HCT116 (cell line): ENCODE data around the gene PAX7. TPM values are rescaled to one million over a fixed set of nuclear protein-coding genes. Genes with fewer than 3 reads are reported as not detected.
"Not testable (repeated sequence)": the region's sequence is repeated elsewhere in the genome, so short reads cannot be mapped to it uniquely, and the experiment has no call there.

Experiments used
- ATAC-seq: fragments of 200-7000 bp; cut with Tn5 transposase; 2 replicates; pipeline ENCODE4 v1.9.1; 2020; ENCODE audit warnings: mild to moderate bottlenecking, moderate library complexity
- BruUV-seq: library from RNA; stranded (reverse); fragments of 400-500 nt; replicated peaks from 2 replicates; lab custom pipeline; 2021; lab: Mats Ljungman, UMichigan
- CTCF ChIA-PET: fragments of 300-600 bp; sonication (Branson Sonifier 250); formaldehyde crosslinking; loops from one replicate; lab custom pipeline; 2021; ENCODE audit warnings: antibody characterized with exemption; lab: Charles Lee
- POLR2A ChIA-PET: fragments of 300-600, 350-600 bp; sonication (Branson Sonifier 250); formaldehyde crosslinking; loops from one replicate; lab custom pipeline; 2021; ENCODE audit warnings: antibody characterized with exemption; lab: Charles Lee
- RAD21 ChIA-PET, 2 experiments: fragments of 300-600 bp; sonication (Branson Sonifier 250); formaldehyde crosslinking; loops; one replicate each; lab custom pipeline; 2023; ENCODE audit warnings: low total read pairs in 2 of 2; ENCODE audit not compliant: uncharacterized antibody in 2 of 2, unreplicated experiment in 2 of 2, low non-redundant PET in 1 of 2; lab: Charles Lee
- DNase-seq: peaks from one replicate; pipeline ENCODE4 v3.0.0-alpha.2; 2010; ENCODE audit warnings: low read depth, low spot score
- H2AFZ ChIP-seq: fragments of 200-600 bp; shearing (Covaris generic), sonication (generic); 2 replicates; pipeline ENCODE4 v1.6.1; 2017; ENCODE audit warnings: low read depth, mixed run types, mixed read lengths, antibody characterized with exemption, low read length; ENCODE audit not compliant: poor library complexity, severe bottlenecking
- H3K27ac ChIP-seq: 2 replicates; pipeline ENCODE4 v1.5.1; 2012; ENCODE audit warnings: low read depth, low read length
- H3K27me3 ChIP-seq: fragments of 200-600 bp; sonication (generic); 2 replicates; pipeline ENCODE4 v1.6.1; 2016; ENCODE audit warnings: mixed run types, low read length, mixed read lengths; ENCODE audit not compliant: insufficient read depth
- H3K36me3 ChIP-seq, 2 experiments: fragments of 200-500 bp in 1 of 2; fragments of 200-600 bp in 1 of 2; sonication (Bioruptor generic) in 1 of 2; sonication (generic) in 1 of 2; 2 replicates each; pipeline versions ENCODE4 v1.5.1 to v1.6.1; 2014 to 2016; ENCODE audit warnings: low read length in 2 of 2, inconsistent platforms in 1 of 2, mixed read lengths in 1 of 2, mixed run types in 1 of 2; ENCODE audit not compliant: insufficient read depth in 2 of 2, control insufficient read depth in 1 of 2
- H3K4me1 ChIP-seq, 2 experiments: fragments of 200-600 bp in 1 of 2; sonication (generic) in 1 of 2; 2 replicates each; pipeline versions ENCODE4 v1.5.1 to v1.6.1; 2012 to 2017; ENCODE audit warnings: low read length in 2 of 2, inconsistent platforms in 1 of 2, mild to moderate bottlenecking in 1 of 2, mixed read lengths in 1 of 2, mixed run types in 1 of 2, moderate library complexity in 1 of 2; ENCODE audit not compliant: insufficient read depth in 2 of 2, control insufficient read depth in 1 of 2
- H3K4me2 ChIP-seq: fragments of 200-600 bp; sonication (generic); 2 replicates; pipeline ENCODE4 v1.6.1; 2017; ENCODE audit warnings: mixed run types, low read length, mixed read lengths
- H3K4me3 ChIP-seq, 2 experiments: fragments of 200-600 bp in 1 of 2; sonication (generic) in 1 of 2; replicated peaks in 1 of 2; 2 replicates each; pipeline ENCODE4 v1.5.1; 2011 to 2016; ENCODE audit warnings: low read length in 2 of 2, control low read depth in 1 of 2, low read depth in 1 of 2, mild to moderate bottlenecking in 1 of 2, mixed read lengths in 1 of 2, mixed run types in 1 of 2
- H3K79me2 ChIP-seq: fragments of 200-600 bp; sonication (generic); 2 replicates; pipeline ENCODE4 v1.6.1; 2017; ENCODE audit warnings: mild to moderate bottlenecking, mixed run types, low read length, moderate library complexity, mixed read lengths; ENCODE audit not compliant: insufficient read depth
- H3K9ac ChIP-seq: fragments of 200-600 bp; sonication (generic); 2 replicates; pipeline ENCODE4 v1.6.1; 2016; ENCODE audit warnings: low read length, mixed read lengths
- H3K9me2 ChIP-seq: fragments of 200-600 bp; sonication (generic), shearing (Covaris generic); 2 replicates; pipeline ENCODE4 v1.6.1; 2017; ENCODE audit warnings: mixed run types, mild to moderate bottlenecking, moderate library complexity; ENCODE audit not compliant: insufficient read depth
- H3K9me3 ChIP-seq, 2 experiments: fragments of 200-500 bp in 1 of 2; fragments of 200-600 bp in 1 of 2; sonication (Bioruptor generic) in 1 of 2; sonication (generic) in 1 of 2; 2 replicates each; pipeline ENCODE4 v1.6.1; 2014 to 2017; ENCODE audit warnings: low read length in 2 of 2, mixed read lengths in 2 of 2, inconsistent platforms in 1 of 2, low read depth in 1 of 2, mild to moderate bottlenecking in 1 of 2, mixed run types in 1 of 2, moderate library complexity in 1 of 2; ENCODE audit not compliant: control insufficient read depth in 1 of 2, insufficient read depth in 1 of 2
- H4K20me1 ChIP-seq: fragments of 200-600 bp; sonication (generic), shearing (Covaris generic); 2 replicates; pipeline ENCODE4 v1.6.1; 2017; ENCODE audit warnings: mixed run types, mild to moderate bottlenecking, moderate library complexity; ENCODE audit not compliant: insufficient read depth
- CEBPB ChIP-seq: IDR thresholded peaks from 2 replicates; pipeline ENCODE4 v1.6.1; 2012; ENCODE audit warnings: low read depth
- CTCF ChIP-seq, 3 experiments: fragments of 200-600 bp in 1 of 3; sonication (generic) in 1 of 3; IDR thresholded peaks in 2 of 3; conservative IDR thresholded peaks in 1 of 3; 2 replicates each; pipeline ENCODE4 v1.5.1; 2012 to 2017; ENCODE audit warnings: low read depth in 2 of 3, low read length in 2 of 3, antibody characterized with exemption in 1 of 3, borderline replicate concordance in 1 of 3, control low read depth in 1 of 3, mild to moderate bottlenecking in 1 of 3, mixed read lengths in 1 of 3, mixed run types in 1 of 3, moderate library complexity in 1 of 3; ENCODE audit not compliant: insufficient read depth in 1 of 3
- EZH2phosphoT487 ChIP-seq: fragments of 200-600 bp; IDR thresholded peaks from 2 replicates; pipeline ENCODE4 v1.6.1; 2018; ENCODE audit warnings: antibody characterized with exemption, borderline replicate concordance
- JUND ChIP-seq: IDR thresholded peaks from 2 replicates; pipeline ENCODE4 v1.6.1; 2012
- RAD21 ChIP-seq: IDR thresholded peaks from 2 replicates; pipeline ENCODE4 v1.6.1; 2012; ENCODE audit warnings: low read depth, mild to moderate bottlenecking
- SIN3A ChIP-seq: IDR thresholded peaks from 2 replicates; pipeline ENCODE4 v1.6.1; 2012; ENCODE audit warnings: low read depth
- TCF7L2 ChIP-seq: IDR thresholded peaks from 2 replicates; pipeline ENCODE4 v1.7.0; 2011; ENCODE audit warnings: borderline replicate concordance, inconsistent platforms; ENCODE audit not compliant: insufficient read depth, insufficient read length; ENCODE audit errors: extremely low read depth
- YY1 ChIP-seq: IDR thresholded peaks from 2 replicates; pipeline ENCODE4 v1.6.1; 2011; ENCODE audit warnings: low read length, low read depth, moderate library complexity, mild to moderate bottlenecking; ENCODE audit not compliant: insufficient replicate concordance; ENCODE audit errors: extremely low read depth
- ZBTB33 ChIP-seq: IDR thresholded peaks from 2 replicates; pipeline ENCODE4 v1.6.1; 2011; ENCODE audit warnings: mild to moderate bottlenecking, low read length, moderate library complexity; ENCODE audit not compliant: insufficient replicate concordance; ENCODE audit errors: extremely low read depth
- ZNF274 ChIP-seq: fragments of 200-500 bp; sonication (Bioruptor generic); IDR thresholded peaks from 2 replicates; pipeline ENCODE4 v1.6.1; 2014; ENCODE audit warnings: mild to moderate bottlenecking, low read depth, low read length, inconsistent platforms
- intact Hi-C: fragments of 100-400 bp; cut with micrococcal nuclease; formaldehyde crosslinking; loops from 2 replicates; pipeline ENCODE4 v1.10.0; 2022
- total RNA-seq: library from RNA; stranded (reverse); gene quantifications from one replicate; pipeline ENCODE4 v1.2.1, GENCODE V29; 2021; ENCODE audit not compliant: unreplicated experiment

The PAX7 gene
- total RNA-seq, 1 experiment from 2014 or later: not detected

- CTCF ChIA-PET: interaction anchor here (1.2 to 1.7 kb wide), 3 partner anchors 22 to 292 kb away, joined by 3 to 4 read pairs (median 3); no protein-coding TSS in a partner anchor
Observed at GRCh38 chr1:18583326-18583941, 47.2 kb upstream of the PAX7 start.

GRCh38 chr1:18586016-18586415 is 44.6 kb upstream of the PAX7 start:
- DNase-seq, H4K20me1 ChIP-seq, ATAC-seq, H3K27ac ChIP-seq, H3K79me2 ChIP-seq, H3K27me3 ChIP-seq, RAD21 ChIA-PET, POLR2A ChIA-PET, H3K9ac ChIP-seq, H3K4me2 ChIP-seq, H3K9me2 ChIP-seq, H3K4me3 ChIP-seq, H3K4me1 ChIP-seq, BruUV-seq, H3K36me3 ChIP-seq, H3K9me3 ChIP-seq, H2AFZ ChIP-seq, intact Hi-C loops: not testable (repeated sequence)
- CTCF ChIA-PET: interaction anchor here (1.3 kb wide), 1 partner anchor 10 kb away, joined by 4 read pairs; no protein-coding TSS in a partner anchor

More at GRCh38 chr1:18583326-18583941, 47.2 kb upstream of the PAX7 start:
- DNase-seq (no peak), ATAC-seq (no peak)
- Histone ChIP-seq H3K79me2 (no peaks in the 10 kb centered on the region), H3K4me2 (no peak overlapping the region), H3K9me2 (no peaks in the 10 kb centered on the region), H3K4me3 (no peak overlapping the region), H3K9me3 (no peaks in the 10 kb centered on the region), H4K20me1 (no peaks in the 10 kb centered on the region), H3K27ac (no peak overlapping the region), H3K36me3 (no peaks in the 10 kb centered on the region), H2AFZ (no peak overlapping the region), H3K27me3 (no peaks in the 10 kb centered on the region), H3K4me1 (peaks cover 0 to 6% of the 10 kb centered on the region in 2 experiments; a peak in 3 of 4 replicates), H3K9ac (no peak overlapping the region)
- RAD21 ChIA-PET: interaction anchor here in 1 of 2 experiments (0.7 kb wide), 1 partner anchor 757 kb away, joined by 4 read pairs; no protein-coding TSS in a partner anchor
- intact Hi-C loops: no loop called here
- TF ChIP-seq TCF7L2 (no peak), ZNF274 (no peak), ZBTB33 (no peak), SIN3A (no peak), JUND (no peak), CTCF (IDR thresholded peaks at IDR 0.05 in 2 of 3, conservative IDR thresholded peaks at IDR 0.05 in 1 of 3; ENCODE audit: borderline replicate concordance in 1 of 3, insufficient read depth in 1 of 3, low read depth in 2 of 3, low read length in 2 of 3) (no peak), RAD21 (no peak), YY1 (no peak), CEBPB (no peak), EZH2phosphoT487 (no peak)
- POLR2A ChIA-PET: no interaction called here
- no TSS peak for BruUV-seq
